ENCODE measurements around the gene KRTAP10-7.
"Not testable (repeated sequence)": the region's sequence is repeated elsewhere in the genome, so short reads cannot be mapped to it uniquely, and the experiment has no call there.

Gene KRTAP10-7

DNA sequence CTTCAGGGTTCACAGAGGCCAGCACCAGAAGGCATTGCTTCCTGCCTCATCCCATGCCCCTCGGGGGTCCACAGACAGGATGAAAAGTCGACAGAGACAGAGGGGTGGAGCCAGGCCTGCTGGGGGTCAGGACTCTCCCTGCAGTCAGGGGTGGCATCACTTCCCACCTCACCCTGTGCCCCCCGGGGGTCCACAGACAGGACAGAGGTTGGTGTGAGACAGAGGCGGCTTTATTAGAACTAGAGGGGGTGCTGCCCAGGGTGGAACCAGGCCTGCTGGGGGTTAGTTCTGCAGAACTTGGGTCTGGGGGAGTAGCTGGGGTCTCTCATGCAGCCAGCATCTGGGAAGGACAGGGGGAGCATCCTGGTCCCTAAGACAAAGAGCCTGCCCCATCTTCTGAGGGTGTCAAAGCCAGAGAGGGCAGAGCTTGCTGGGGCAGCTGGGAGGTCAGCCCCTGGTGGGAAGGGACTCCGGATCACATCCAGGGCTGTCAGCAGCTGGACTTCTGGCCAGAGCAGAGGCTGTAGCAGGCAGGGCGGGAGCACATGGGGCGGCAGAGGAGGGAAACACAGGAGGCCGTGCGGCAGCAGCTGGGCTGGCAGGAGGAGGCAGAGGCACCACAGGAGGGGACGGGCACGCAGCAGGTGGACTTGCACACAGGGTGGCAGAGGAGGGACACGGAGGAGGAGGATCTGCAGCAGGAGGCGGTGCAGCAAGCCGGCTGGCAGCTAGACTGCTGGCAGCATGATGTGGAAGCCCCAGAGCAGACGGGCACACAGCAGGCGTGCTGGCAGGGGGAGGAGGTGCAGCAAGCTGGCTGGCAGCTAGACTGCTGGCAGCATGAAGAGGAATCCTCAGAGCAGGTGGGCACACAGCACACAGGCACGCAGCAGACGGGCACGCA is 9.2 kb upstream of the KRTAP10-7 start:
- not testable (repeated sequence) for DNase-seq (ENCODE audit: low spot score)

DNA sequence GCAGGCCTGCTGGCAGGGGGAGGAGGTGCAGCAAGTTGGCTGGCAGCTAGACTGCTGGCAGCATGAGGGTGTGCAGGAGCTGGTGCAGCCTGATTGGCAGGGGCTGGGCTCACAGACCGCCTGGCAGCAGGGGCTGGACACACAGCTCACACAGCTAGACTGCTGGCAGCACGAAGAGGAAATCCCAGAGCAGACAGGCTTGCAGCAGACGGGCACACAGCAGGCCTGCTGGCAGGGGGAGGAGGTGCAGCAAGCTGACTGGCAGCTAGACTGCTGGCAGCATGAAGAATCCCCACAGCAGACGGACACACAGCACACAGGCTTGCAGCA is 8.6 kb upstream of the KRTAP10-7 start:
- not testable (repeated sequence) for DNase-seq (ENCODE audit: low spot score)

DNA sequence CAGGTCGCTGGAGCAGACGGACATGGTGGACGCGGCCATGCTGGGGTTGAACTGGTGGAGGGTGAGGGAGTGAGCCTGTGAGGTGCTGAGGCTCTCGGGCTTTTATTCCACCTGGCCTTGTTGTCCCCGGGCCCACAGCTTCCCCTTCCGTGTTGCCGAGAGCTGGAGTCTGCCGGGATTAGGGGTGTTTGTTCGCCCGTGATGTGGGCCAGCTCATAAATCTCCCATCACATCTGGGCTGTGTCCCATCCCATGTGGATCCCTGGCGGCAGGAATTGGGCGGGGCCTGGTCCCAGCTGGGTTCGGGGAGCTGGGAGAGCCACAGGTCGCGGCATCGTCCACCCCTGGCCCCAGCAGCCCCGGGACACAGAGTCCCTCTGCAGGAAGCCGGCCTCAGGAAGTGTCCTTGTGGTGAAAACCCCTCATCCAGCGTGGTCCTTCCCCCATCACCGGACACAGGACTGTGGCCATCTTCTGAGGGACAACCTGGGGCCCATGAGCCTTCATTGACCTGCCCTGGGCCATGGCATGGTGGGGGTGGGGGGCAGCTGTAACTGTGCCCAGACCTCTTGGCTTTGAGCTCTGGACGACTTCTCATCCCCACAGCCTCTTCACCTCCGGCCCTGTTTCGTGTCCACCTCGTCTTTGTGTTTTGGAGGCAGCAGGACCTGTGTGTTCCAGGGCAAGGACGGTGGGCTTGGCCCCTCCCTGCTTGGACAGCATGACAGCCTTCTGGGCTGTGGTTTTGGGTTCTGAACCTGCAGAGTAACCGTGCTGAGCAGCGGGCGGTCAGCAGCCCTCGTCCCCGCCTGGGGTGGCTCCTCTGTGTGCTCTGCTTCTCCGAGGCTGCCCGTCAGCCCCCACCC is 7.7 kb upstream of the KRTAP10-7 start, which contains the start of gene KRTAP10-6:
KRTAP10-6 (minus strand) TSS at position 60 of the 866 bp plus-strand sequence; CDS start at position 39, 21 bp downstream.
- peak; percentile 63 for DNase-seq (ENCODE audit: low spot score)

DNA sequence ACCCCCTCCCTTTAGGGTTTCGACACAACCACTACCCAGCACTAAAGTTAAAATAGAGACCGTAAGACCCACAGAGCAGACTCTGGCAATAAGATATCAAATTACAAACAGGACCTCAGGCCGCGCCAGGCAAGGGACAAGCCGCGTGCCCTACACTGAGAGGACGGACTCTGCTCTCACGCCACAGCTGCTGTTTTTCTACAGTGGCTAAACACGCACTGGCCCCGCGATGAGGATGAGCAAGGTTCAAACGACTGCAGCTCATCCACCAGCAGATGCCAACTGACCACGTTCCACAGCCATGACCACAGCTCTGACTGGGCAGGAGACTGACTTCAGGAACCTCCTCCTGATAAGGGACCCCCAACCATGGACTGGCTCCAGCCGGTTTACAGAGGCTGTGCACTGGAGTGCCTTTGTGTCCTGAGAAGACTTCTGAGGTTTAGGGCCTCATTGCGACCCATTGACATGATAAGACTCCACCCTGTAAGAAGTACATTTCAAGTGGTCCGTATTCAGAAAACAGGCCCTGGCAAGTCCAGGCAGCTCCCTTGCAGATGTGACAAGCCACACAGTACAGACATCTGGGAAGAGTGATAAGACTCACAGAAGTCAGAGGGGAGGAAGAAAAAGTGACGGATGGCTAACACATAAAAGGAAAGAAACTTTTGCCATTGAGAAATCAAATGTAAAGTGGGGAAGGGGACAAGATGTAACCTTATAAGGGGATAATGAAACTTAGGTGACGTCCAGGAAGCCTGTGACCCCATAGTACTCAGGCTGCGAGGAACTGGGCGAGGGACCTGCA is 6.6 kb upstream of the KRTAP10-7 start:
- no peak for DNase-seq (ENCODE audit: low spot score)

DNA sequence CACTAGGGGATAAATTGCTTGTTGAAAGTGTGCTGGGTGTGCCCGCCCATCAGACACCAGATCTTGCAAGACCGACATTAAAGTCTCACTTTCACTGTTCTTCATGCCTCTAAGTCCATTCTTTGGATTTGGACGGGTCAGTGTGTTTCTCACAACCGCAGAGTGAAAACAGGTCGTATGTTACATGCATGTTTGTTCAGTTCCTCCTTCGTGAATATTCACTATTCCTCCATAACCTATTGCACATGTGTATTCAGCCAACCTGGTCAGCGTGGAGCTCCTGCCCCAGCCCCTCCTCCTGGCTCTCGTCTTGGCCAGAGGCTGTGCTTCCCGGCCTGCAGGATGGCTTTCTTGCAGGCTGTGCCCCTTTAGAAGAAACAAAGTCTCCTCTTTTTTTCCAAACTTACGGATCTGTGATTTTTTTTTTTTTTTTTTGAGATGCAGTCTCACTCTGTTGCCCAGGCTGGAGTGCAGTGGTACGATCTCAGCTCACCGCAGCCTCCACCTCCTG is 5.9 kb upstream of the KRTAP10-7 start:
- DNase-seq (ENCODE audit: low spot score), result no peak

DNA sequence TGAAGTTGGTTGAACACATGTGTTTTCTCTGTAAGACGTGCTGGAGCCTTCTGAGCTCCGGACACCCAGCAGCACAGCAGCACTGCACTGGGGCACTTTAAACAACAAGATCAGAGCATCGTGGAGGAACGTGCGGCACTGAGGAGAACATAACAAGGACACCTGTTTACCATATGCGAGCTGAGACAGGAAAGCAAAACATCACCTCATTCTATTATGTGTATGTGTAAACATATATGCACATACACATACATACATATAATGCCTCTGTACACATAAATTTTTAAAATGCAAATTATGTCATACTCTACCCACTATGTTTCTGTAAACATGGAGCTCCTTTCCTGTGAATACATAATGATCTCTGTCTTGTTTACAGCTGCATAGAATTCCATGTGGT is 4.9 kb upstream of the KRTAP10-7 start:
- DNase-seq (ENCODE audit: low spot score), result no peak

DNA sequence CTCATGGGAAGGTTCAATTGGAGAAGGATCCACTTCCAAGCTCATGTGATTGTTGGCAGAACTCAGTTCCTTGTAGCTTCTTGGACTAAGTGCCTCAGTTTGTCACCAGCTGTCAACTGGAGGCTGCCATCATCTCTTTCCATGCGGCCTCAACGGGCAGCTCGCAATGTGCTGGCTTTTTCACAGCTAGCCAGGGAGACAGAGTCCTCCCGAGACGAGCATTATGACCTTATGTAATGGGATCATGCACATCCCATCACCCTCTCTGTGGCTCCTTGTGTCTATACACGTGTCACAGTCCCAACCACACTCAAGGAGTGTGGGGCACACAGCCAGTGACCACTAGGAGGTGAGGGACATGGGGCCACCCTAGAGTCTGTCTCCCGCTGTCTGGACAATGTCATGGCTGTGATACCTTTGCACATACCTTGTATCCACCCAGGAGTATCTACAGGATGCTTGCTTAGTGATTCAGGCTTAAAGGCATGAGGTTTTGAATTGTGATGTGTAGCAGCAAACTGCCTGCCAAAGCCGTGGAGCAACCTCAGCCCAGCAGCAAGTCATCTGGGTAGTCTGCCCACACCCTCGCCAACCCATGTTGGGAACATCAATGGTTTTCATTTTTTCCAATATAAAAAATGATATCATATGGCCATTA is 4.2 kb upstream of the KRTAP10-7 start:
- no peak for DNase-seq (ENCODE audit: low spot score)

DNA sequence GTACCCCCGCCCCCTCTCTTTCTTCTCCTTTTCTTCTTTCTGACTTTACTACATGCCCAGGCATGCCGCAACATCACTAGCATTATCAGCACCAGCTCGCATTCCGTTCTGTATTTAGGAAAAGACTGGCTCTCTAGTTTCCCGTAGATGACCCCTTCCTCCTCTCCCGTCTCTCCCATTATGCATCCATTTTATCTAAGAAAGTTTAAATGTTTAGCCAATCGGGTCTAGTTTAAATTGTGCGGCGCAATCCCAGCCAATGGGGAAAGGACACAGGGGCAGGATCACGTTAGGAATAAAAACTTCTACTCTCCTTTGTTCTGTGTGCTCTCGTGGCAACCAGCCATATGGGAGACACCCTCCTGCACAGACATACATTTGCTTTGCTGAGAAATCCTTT is 2.3 kb upstream of the KRTAP10-7 start:
- no peak for DNase-seq (ENCODE audit: low spot score)

DNA sequence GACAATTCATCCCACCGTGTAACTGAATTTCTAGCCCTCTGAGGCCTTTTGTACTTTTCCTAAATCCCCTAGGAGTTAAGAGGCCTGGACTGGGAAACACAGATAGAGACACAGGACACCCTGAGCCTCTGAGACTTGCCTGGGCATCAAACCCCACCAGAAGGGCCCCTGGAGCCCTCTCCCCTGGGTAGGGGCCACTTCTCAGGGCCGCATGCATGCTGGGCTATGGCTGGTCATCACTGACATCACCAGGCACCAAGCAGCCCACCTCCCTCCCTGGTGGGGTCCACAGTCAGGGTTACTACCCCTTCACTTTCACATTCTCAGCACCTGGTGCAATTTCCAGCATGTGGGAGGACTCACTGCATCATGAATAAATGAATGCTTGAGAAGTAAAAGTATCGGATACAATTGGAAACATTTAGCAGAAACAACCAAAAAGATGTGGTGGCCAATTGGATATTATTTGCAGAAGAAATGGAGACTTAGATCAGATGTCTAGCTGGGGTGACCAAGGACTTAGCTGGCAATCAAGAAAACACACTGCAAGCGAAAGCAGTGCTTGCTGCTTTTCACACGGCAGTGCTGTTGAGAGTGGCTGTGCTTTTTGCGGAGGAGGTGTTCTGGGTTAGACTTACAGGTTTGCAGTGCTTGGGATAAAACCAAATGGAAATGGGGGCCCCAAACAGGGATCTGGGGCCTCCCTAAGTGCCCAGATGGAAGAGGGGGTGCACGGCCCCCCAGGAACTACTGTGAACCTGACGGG is 950 bp upstream of the KRTAP10-7 start:
- no peak for DNase-seq (ENCODE audit: low spot score)

DNA sequence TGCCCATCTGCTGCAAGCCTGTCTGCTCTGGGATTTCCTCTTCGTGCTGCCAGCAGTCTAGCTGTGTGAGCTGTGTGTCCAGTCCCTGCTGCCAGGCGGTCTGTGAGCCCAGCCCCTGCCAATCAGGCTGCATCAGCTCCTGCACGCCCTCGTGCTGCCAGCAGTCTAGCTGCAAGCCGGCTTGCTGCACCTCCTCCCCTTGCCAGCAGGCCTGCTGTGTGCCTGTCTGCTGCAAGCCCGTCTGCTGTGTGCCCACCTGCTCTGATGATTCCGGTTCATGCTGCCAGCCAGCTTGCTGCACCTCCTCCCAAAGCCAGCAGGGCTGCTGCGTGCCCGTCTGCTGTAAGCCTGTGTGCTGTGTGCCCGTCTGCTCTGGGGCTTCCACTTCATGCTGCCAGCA is 694 bp downstream of the KRTAP10-7 start:
- not testable (repeated sequence) for DNase-seq (ENCODE audit: low spot score)

DNA sequence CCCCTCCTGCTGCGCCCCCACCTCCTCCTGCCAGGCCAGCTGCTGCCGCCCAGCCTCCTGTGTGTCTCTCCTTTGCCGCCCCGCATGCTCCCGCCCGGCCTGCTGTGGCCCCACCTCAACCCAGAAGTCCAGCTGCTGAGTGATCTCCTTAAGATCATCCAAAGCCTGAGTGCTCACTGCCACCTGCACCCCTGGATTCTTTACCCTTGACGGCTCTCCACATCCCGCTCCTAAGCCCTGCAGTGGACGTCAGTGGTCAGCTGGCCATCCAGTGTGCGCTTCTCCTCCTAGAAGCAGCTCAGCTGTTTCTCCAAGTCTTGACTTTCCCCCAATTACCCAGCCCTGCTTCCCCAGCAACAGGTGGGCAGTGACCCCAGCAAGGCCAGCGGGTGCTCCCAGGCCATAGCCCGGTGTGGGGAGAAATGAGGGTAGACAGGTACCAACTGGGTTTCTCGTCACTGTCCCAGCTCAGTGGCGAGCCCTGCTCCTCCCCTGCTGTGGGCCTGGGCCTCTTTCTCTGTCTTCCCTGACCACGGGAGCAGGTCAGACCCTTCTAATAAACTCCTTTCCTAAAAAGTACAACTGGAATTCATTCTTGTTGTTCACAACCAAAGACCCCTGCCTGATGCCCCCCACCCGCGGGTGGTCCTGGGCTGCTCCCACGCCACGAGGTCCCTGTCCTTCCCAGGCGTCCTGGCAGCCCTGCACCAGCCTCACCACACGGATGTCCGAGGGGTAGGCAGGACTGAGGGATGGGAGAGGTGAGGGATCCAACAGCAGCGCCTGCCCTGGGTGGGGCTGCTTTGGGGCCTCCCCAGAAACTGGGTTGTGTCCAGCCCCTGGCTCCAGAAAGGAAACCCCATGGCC is 1.4 kb downstream of the KRTAP10-7 start:
- DNase-seq (ENCODE audit: low spot score), result no peak

DNA sequence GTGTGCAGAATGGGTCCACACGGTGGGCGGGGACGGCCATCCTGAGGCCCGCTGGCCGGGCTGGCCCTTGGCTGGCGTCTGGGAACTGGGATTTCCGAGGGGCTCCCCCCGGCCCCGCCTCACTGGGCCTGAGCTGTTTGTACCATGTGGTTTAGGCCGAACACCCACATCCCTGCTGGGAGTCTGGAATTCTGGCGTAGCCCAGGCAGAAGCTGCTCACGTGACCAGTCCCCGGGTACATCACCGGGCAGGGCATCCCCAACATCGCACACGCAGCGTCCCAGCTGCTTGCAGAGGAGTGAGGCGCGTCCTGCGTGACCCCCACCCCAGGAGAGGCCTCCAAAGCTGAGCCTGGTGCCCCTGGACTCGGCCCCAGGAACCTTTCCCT is 2.1 kb downstream of the KRTAP10-7 start:
- DNase-seq (ENCODE audit: low spot score), result no peak

DNA sequence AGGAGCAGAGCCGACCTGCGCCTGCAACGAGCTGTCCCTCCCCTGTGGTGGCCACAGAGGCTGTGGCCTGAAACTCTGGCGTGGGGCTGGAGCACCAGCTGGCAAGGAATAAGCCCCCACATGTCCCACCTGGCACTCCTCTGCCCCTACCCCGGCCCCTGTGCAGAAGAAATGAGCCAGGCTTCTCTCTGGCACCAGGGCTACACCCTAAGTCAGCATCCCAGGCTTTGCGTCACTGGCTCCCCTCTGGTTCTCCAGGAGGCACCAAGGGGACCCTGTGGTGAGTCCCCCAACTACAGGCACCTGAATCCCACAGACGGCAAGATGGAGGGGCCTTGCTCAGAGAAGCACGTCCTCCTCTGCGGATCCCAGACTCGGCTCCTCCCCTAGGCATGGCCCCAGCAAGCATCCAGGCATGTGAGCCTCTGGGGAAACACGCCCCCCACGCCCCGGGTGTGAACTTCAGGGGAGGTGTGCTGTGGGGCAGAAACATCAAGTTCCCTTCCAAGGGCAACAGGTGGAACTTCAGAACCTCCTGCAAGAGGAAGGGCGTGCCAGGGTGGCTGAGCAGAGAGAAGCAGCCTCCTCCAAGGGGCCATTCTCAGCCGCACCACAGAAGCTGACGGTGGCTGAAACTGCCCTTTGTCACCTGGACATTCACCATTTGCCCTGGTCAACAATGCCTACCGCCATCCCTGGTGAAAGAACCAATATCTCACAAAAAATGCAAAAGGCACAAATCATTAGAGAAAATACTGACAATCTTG is 2.9 kb downstream of the KRTAP10-7 start:
- DNase-seq (ENCODE audit: low spot score), result no peak

DNA sequence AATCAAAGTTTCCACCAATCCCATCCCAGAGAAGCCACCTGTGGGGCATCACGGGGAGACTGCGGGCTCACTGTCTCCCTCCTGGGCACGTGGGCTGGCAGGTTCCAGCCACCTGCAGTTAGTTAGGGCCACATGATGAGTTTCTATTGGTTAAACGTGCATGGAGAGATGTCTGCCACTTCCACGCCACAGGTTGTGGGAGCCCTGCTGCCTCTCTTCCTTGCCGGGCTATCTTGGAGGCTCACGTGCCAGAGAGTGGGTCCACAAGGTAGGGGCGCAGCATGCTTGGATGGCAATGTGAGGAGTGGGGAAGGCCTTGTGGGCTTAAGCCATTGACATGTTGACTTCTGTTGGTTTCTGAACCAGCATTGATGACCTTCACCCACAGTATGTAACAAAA is 3.5 kb downstream of the KRTAP10-7 start:
- DNase-seq (ENCODE audit: low spot score), result no peak

DNA sequence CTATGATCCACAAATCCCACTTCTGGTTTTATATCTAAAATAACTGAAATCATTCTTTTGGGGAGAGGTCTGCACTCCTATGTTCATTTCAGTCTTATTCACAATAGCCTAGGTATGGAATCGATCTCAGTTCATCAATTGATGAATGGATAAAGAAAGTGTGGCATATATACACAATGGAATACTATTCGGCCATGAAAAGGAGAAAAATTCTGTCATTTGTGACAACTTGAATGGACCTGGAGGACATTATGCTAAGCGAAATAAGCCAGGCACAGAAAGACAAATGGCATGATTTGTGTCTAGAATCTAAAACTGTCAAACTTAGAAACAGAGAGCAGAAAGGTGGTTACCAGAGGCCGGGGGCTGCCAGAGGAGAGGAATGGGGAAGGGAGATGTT is 6.1 kb downstream of the KRTAP10-7 start:
- no peak for DNase-seq (ENCODE audit: low spot score)

DNA sequence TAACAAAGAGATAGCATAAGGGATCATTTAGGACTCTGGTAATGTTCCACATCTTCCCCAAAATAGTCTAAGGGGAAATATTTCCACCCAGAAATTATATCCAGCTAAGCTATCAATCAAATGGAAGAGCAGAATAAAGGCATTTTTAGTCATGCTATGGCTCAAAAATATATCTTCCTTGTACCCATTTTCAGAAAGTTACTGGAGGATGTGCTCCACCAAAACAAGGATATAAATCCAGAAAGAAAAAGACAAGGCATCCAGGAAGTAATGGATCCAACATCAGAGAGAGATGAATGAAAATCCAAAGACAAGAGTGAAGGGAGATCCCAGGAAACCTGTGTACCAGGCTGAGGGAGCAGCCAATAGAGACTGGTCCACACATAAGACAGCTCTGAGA is 8.8 kb downstream of the KRTAP10-7 start:
- no peak for DNase-seq (ENCODE audit: low spot score)

DNA sequence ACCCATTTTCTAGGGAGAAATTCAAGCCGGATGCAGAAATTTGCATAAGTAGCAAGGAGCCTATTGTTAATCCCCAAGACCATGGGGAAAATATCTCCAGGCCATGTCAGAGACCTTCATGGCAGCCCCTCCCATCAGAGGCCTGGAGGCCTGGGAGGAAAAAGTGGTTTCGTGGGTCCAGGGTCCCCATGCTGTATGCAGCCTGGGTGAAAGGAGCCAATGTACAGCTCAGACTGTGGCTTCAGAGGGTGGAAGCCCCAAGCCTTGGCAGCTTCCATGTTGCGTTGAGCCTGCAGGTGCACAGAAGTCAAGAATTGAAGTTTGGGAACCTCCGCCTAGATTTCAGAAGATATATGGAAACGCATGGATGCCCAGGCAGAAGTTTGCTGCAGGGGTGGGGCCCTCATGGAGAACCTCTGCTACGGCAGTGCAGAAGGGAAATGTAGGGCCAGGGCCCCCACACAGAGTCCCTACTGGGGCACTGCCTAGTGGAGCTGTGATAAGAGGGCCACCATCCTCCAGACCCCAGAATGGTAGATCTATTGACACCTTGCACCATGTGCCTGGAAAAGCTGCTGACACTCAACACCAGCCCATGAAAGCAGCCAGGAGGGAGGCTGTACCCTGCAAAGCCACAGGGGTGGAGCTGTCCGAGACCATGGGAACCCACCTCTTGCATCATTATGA is 9.9 kb downstream of the KRTAP10-7 start:
- not testable (repeated sequence) for DNase-seq (ENCODE audit: low spot score)

DNA sequence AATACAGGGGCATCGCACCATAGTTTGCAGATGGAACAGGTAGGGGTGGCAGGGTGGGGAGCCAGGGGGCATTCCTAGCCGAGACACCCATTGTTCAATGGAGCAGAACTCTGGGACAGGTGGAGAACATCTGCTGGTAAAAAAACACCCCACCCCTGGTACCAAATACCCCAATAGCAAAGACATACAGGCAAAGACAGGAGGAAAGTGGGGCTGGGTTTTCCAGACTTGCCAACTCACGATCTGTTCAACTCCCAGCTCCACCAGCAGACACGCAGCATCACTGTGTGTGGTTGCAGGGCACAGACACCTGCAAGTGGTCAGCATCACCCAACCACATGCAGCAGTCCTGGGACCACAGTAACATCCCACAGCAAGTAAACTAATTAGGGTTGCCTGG is 11.2 kb downstream of the KRTAP10-7 start:
- DNase-seq (ENCODE audit: low spot score), result no peak

Measured in left forelimb (tissue), 1 donor.